ENCODE measurements around the gene PDCD4. TPM values are rescaled to one million over a fixed set of nuclear protein-coding genes. Genes with fewer than 3 reads are reported as not detected.
A peak's percentile ranks its signal among the peaks of the same experiment; 100 is the strongest.

PDCD4 gene
- 106 TPM in 2 replicates for total RNA-seq
- long read RNA-seq, transcript PDCD4-201 (12 exons, 3,602 nt), result major isoform, 182 of 246 reads
- long read RNA-seq, partial matches to known transcripts, result 18 of 246 reads
- long read RNA-seq, other reads (novel, unspliced or antisense), result 42 of 246 reads

GRCh38 chr10:110871298-110872084 is at the start of gene PDCD4:
TSS of gene PDCD4 (plus strand) at chr10:110871928. CDS start at chr10:110876028, 4,100 bp downstream.
- Mint-ChIP-seq H3K4me1 (ENCODE audit: unreplicated experiment) (peaks cover 39% of the 10 kb centered on the region), H3K27ac (ENCODE audit: unreplicated experiment) (peak within 1 kb of the TSS; percentile 92), H3K9me3 (ENCODE audit: unreplicated experiment) (no peaks in the 10 kb centered on the region), H3K36me3 (ENCODE audit: unreplicated experiment) (no peaks in the 10 kb centered on the region), H3K27me3 (ENCODE audit: unreplicated experiment) (no peaks in the 10 kb centered on the region), H3K4me3 (ENCODE audit: unreplicated experiment) (peak within 1 kb of the TSS; percentile 87)
- peak; percentile 100 for DNase-seq (ENCODE audit: extremely low spot score, unreplicated experiment)
- no peak for TF ChIP-seq CTCF (IDR thresholded peaks at IDR 0.05)

- no peak for TF ChIP-seq CTCF (IDR thresholded peaks at IDR 0.05)
- H3K4me1 Mint-ChIP-seq (ENCODE audit: unreplicated experiment), result peaks cover 8% of the 10 kb centered on the region
- H3K27me3 Mint-ChIP-seq (ENCODE audit: unreplicated experiment), result peaks cover 2% of the 10 kb centered on the region
- peaks cover 2% of the 10 kb centered on the region for H3K36me3 Mint-ChIP-seq (ENCODE audit: unreplicated experiment)
- no peaks in the 10 kb centered on the region for H3K9me3 Mint-ChIP-seq (ENCODE audit: unreplicated experiment)
- no peak overlapping the region for H3K27ac Mint-ChIP-seq (ENCODE audit: unreplicated experiment)
- H3K4me3 Mint-ChIP-seq (ENCODE audit: unreplicated experiment), result no peak overlapping the region
- DNase-seq (ENCODE audit: extremely low spot score, unreplicated experiment), result no peak
Measured at GRCh38 chr10:110822035-110822711, 49.6 kb upstream of the PDCD4 start.

DNA sequence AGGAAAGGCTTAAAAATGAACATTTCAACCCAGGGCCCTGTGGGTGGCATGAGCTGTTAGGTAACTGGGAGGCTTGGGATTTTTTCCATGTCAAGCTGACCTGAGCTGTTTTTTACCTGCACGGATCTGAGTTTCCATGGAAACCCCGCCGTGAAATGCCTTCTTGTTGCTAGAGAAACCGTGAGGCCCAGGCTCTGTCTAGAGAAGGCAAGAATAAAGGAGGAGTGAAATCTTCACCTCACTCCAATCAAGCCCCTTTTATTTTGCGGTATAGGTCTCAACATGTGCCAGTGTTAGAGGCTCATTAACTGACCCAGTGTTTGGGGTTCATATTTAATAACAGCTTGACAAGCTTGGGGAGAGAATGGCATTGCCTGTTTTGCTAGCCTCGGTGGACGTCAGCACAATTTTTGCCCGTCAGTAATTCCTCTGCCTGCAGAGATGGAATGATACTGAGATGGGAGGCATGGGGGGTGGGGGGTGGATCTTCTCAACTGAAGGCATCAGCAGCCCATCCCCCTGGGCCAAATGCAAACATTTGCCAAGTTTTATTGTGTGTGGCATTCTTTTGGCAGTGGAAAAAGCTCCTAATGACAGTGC is 48.9 kb upstream of the PDCD4 start:
- H3K4me1 Mint-ChIP-seq (ENCODE audit: unreplicated experiment), result peaks cover 10% of the 10 kb centered on the region
- H3K9me3 Mint-ChIP-seq (ENCODE audit: unreplicated experiment), result no peaks in the 10 kb centered on the region
- peaks cover 2% of the 10 kb centered on the region for H3K27me3 Mint-ChIP-seq (ENCODE audit: unreplicated experiment)
- H3K4me3 Mint-ChIP-seq (ENCODE audit: unreplicated experiment), result no peak overlapping the region
- no peak for DNase-seq (ENCODE audit: extremely low spot score, unreplicated experiment)
- no peak overlapping the region for H3K27ac Mint-ChIP-seq (ENCODE audit: unreplicated experiment)
- no peak for TF ChIP-seq CTCF (IDR thresholded peaks at IDR 0.05)
- peaks cover 2% of the 10 kb centered on the region for H3K36me3 Mint-ChIP-seq (ENCODE audit: unreplicated experiment)

GRCh38 chr10:110824152-110824441 is 47.6 kb upstream of the PDCD4 start:
- DNase-seq (ENCODE audit: extremely low spot score, unreplicated experiment), result no peak
- Mint-ChIP-seq H3K36me3 (ENCODE audit: unreplicated experiment) (peaks cover 2% of the 10 kb centered on the region), H3K27ac (ENCODE audit: unreplicated experiment) (no peak overlapping the region), H3K4me1 (ENCODE audit: unreplicated experiment) (peaks cover 10% of the 10 kb centered on the region), H3K4me3 (ENCODE audit: unreplicated experiment) (no peak overlapping the region), H3K27me3 (ENCODE audit: unreplicated experiment) (peaks cover 2% of the 10 kb centered on the region), H3K9me3 (ENCODE audit: unreplicated experiment) (no peaks in the 10 kb centered on the region)
- no peak for TF ChIP-seq CTCF (IDR thresholded peaks at IDR 0.05)

DNA sequence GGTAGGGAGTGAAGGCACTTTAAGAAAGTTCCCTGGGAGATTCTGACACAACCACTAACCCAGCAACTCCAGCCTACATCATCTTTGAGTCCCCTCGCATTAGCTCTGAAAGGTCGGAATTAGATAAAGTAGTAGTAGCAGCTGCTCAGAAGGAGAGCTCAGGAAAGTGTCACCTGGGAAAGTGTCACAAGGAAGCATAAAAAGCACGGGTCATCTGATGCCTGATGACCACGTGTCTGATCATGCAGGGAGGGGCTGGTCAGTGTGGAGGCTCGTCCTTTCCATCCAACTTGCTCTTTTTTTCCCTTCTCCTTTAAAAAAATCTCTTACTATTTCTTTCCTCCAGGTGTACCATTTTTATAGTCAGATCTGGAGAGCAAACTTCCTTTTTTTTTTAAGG is 47.1 kb upstream of the PDCD4 start:
- no peak for TF ChIP-seq CTCF (IDR thresholded peaks at IDR 0.05)
- Mint-ChIP-seq H3K4me3 (ENCODE audit: unreplicated experiment) (no peak overlapping the region), H3K27ac (ENCODE audit: unreplicated experiment) (no peak overlapping the region)

More for the DNA sequence above, 47.1 kb upstream of the PDCD4 start:
- Mint-ChIP-seq H3K9me3 (ENCODE audit: unreplicated experiment) (no peaks in the 10 kb centered on the region), H3K27me3 (ENCODE audit: unreplicated experiment) (peaks cover 2% of the 10 kb centered on the region), H3K4me1 (ENCODE audit: unreplicated experiment) (peaks cover 10% of the 10 kb centered on the region), H3K36me3 (ENCODE audit: unreplicated experiment) (peaks cover 2% of the 10 kb centered on the region)
- DNase-seq (ENCODE audit: extremely low spot score, unreplicated experiment), result no peak
